NCI-H1105 treated with DMSO at 0.1 percent for 48 hours (cell line): ENCODE measurements around the gene CAMKMT.

Experiments
- DNase-seq: peaks from one replicate; lab custom pipeline; 2025; lab: John Stamatoyannopoulos, UW

The CAMKMT gene

DNA sequence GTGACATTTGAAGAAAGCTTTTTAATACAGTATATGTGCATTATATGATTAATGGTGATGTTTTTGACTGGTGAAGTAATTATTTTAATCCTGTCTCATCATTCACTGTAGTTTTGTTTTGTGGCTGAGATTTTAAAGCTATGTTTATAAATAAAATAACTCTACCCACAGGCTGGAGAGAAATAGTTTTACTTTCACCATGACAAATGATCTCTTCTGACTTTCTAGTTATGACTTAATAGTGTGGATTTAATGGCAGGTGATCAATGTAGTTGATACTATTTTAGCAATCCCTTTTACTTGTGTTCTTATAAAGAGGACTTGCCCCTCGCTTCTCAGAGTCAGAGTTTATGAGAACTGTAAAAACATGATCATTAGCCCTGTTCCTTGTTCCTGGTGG, 290.2 kb downstream of the CAMKMT start:
- DNase-seq, result no peak

DNA sequence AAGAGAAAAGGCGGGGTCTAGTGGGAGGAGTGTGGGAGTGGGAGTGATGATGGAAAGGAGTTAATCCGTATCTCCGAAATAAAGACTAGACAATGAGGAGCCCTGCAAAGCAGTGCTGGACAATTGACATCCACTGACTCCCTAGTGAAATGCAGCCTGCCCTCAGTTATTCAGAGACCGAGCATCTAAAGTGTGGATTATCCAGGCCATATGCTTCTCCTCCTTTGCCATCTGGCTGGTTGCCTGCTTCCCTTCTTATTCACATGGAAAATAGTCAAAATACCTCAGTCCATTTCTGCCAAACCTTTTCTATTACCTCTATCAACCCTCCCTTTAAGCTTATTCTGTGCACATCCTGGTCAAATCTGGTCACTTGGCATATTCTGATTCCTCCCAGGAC, 291.0 kb downstream of the CAMKMT start:
- DNase-seq, result no peak

DNA sequence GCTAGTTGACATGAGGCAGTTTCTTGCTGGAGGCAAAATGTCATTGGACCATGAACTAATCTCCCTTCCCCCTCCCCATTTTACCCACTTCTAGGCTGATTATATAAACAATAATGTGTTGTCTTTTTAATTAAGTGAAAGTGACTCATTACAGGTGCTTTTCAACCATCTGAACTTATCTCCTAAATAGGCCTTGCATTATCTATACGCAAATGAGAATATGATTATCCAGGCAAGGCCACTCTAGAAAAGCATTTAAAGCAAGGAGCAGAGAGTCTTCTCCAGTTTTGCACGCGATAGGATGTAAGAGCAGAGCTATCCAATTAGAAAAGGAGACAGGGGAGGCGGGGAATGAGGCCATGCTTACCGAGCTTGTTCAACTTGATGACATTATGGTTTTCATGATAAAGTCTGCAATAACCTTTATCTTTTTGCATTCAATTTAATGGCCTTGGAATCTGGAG, 293.7 kb downstream of the CAMKMT start:
- DNase-seq, result peak; percentile 60

DNA sequence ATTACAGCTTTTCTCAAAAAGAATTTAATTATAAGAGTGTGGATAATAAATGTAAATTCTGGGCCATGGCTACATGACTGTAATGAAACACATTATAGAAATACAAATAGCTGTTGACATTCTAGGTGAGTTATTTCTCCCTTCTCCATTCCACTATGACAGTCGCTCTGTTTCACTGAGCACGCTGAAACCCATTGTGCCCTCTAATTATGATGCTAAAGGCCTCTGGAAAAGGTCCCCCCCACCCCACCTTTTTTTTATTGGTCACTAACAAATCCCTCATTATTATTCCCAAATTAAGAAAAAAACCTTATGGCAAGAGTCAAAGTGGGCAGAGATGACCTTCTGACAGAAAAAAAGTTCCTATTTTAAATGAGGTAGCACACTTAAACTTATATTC, 294.7 kb downstream of the CAMKMT start:
- no peak for DNase-seq

DNA sequence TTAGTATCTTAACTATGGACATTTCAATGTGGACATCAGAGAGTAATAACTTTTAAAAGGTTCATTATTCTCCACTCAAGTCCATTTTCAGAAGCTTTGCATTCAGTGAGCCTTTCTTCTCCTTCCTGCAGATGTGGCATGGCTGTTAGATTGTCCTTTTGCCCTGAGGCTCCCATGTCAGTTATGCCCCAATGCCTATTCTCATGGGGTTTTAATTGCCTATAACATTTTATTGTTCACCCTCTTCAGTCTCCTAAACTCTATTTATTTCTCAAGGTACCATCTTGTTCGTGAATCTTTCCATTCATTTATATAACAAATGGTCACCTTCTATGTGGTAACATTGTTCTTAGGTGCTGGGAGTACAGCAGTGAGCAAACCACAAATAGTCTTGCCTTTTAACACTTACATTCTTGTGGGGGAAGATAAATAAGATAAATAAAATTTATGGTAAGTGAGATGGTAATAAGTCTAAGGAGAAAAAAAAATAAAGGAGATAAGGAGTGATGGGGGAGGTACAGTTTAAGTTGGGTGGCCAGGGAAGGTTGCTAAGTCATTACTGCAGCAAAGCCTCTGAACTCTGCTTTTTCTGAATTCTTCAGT, 301.8 kb downstream of the CAMKMT start:
- DNase-seq, result no peak

DNA sequence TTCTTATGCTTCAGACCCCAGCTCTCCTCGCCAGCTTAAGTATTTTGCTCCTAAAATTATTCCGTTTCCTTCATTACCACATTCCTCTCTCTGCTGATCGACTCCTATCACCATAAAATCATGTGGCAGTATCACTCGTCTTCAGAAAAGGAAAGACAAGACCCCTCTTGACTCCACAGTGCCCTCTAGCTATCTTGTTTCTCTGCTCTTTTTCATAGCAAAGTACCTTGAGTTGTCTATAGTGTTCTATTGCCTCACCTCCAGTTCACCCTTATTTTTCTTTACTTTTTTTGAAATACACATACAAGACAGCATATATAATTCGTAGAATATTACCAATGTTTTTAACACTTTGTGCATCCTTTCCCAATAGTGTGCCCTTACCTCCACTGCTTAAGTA, 306.6 kb downstream of the CAMKMT start:
- no peak for DNase-seq

DNA sequence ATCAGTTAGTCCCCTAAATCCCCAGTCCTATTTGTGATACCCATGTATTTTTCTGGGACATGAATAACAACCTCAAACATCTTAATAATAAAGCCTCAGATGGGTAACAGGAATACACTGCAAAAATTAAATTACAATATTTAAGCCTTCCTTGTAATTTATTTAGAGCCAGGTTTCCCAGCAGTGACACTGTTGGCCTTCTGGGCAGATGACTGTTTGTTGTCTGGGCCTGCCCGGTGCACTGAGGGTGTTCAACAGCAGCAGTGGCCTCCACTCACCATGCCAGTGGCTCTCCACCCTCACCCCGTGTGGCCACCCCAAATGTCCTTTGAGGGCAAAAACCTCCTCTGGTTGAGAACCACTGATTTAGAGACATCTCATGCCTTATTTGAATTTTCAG, 309.5 kb downstream of the CAMKMT start:
- DNase-seq, result no peak

DNA sequence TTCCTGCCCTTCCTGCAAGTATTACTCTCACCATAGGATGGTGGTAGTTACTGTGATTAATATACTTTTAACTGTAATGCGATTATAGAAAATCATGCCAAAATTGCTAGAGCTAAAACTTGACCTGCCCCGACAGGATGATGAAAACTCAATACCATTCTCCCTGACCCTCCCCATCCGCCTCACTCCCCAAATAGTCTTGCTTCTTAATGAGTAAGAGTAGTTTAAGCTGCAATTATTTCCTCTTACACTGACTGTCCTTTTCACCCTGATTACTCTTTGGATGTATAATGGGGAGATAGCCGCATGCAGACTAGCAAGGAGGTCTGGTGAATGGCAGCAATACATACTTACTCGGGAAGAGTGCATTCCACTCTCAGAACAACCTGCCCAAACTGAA, 310.2 kb downstream of the CAMKMT start:
- DNase-seq, result no peak

DNA sequence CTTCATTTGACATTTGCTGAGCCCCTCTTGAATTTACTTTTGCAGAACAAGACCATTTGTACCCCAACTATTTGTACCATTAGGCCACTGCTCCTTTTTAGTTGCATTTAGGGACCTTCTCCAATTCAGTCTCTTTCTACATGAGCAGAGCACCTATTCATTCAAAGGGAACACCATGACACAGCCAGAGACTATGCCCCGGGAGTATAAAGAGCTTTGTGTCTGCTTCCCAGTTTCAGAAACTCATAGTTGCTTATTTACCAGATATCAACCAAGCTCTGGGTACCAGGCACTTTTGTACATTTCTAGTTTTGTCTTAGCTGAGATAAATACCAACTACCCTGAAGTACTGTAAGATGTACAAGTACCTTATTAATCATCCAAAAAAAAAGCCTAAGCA, 310.7 kb downstream of the CAMKMT start:
- no peak for DNase-seq

DNA sequence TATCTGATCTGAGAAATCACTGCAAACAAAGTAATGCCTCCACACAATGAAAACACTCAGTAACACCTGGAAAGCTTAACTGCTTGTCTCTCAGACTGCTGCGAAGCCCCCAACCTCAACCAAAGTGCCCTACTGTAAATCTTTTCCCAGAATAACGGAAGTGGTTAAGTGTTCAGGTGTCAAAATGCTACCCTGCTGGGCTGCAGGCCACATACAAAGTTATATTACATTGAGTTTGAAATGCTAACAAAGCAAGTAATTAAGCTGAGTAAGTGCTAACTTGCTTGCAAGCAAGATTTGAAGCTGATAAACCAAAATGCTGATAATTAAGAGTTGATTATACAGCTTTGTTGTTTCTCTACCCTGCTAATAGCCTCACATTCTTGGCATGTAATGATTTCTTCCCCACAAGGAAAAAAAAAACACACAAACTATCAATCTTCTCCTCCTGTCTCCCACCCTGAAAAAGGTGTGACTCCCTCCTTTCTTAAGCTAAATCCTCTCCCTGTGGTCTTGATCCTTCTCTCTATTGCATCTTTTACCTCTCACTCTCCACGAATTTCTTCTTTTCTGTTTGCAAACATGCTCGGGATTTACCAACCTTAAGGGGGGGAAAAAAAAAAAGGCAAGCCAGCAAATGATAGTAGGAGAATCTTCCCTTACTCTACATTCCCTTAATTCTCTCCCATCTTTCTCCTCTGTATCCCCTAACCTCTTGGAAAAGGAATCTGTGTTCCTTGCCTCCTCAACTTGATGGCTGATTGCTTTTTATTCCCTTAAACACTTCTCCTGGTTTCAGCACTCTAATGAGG, 312.9 kb downstream of the CAMKMT start:
- peak; percentile 19 for DNase-seq

DNA sequence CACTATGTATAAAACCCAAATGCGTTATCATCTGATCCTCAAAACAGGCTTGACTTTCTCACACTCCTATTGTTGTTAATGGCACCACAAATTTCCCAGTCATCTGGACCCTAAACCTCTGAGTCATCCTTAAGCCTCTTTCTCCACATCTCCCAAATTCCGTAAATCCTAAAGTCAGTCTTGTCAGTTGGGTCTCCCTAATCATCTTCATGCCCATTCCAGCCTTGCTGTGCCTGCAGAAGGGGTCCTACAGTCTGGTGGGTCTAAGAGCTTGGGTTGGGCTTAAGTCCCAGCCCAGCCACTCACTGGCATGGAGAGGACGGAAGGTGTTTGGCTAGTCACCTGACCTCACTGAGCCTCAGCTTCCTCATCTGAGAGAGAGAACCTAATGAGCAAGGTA, 314.6 kb downstream of the CAMKMT start:
- no peak for DNase-seq

DNA sequence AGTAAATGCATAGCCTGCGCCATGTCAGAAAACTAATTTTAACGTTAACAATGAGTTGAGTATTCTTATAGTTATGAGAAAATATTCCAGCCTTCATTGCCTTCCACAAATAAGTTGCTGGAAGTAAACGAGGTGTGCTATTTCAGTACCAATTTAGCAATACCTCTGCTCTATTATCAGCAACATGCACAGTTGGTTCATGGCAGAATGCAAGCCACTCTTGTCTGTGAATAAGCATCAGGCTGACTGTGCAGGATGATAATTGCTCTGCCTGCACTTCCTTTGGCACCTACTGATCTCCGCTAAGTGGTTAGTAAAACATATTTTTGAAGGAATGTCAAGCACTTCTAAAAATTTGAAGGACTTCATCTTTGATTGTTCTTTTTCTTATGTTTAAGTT, 317.8 kb downstream of the CAMKMT start:
- DNase-seq, result no peak

DNA sequence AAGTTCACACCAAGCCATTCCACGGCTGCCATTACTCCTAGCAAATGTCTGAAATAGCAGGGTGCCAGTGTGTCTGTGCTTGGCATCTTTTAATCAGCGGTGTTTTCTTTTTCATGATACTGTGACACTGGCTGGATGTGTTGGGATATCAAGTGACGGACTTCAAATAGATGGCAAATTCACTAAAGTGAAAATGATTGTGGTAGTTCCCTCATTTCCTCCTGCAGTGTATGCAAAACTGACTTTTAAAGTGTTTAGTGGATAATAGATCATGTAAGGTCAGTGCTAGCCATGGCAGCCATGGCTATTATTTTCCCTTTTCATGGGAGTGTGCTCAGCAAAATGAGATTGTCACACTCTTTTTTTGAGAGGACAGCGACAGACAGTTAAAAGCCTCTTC, 318.2 kb downstream of the CAMKMT start:
- DNase-seq, result no peak

DNA sequence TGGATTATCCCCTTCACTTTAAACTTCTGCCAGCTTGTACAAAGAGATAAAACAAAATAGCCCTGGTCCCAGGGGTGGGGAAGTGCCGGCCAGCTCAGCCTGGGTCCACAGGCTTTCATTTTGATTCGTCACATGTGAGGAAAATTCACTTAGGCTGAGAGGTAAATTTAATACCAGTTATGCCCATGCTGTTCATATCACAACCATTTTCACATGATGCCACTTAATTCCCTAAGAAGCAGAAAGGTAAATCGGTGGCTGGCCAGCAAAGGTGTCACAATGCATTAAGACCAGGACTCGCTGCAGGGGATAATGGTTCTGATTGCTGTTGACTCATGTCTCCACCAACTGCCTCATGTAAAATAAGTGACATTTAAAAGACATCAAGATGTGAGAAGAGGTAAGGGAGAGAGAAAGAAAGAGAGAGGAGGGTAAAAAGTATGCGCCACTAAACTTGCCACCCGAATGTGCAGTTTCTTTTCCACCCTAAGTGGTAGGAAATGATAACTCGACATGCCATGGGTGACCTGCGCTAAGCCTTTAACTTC, 318.8 kb downstream of the CAMKMT start:
- peak; percentile 27 for DNase-seq

DNA sequence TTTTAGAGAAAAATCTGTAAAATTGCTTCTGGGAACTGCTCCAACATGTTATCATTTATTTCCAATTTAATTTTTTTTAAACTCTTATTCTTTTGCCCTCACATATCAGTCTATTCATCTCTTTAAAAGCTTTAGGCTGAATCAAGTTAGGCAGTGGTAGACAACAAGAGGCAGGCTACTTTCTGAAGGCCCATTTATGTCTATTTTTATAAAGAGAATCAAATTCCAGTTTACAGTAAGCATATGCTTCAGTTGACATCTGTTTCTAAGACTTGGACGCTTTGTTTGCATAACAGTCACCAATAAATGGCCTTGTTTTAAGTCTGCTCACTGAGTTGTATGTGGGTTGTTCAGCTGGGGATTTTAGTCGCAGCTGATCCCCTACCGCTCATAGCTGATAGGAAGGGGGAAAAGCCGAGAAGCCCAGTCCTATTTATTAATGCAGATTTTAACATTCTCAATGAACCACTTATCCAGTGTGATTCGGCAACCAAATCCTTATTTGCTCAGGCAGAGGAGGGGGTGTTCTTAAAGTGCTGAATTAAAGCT, 319.3 kb downstream of the CAMKMT start:
- peak; percentile 61 for DNase-seq

DNA sequence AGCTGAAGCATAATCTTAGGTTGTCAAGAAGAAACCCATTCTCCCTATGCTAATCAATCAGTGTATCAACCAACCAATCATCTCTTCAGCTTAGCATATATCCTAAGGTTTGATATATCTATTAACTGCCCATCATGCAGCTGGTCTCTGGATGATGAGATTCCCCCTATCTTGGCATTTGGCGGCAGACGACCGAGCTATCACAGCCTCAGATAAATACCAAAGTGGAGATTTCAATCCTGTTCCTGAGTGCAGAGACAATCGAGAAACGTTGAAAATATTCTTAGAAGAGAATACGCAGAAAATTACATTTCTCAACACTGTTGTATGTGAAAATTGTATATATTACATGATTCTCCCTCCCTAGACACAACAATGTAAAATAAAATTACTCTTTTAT, 320.7 kb downstream of the CAMKMT start:
- no peak for DNase-seq

DNA sequence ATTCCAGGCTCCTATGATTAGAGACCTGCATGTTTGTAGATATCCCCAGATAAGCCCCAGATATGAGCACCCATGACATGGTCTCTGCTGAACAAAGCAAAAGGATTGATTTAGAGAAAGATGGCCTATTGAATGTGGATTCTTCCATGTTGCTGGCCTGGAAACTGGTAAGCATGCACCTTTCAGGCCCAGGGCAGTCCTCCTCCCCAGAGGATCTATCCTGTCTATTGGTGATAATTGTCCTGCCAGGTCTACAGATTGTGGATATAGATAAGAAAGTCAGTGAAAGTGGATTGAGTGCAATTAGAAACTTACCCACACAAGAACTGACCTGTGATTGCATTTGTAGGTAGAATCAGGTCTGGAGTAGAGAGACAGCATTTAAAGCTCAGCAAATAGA, 322.8 kb downstream of the CAMKMT start:
- DNase-seq, result no peak

DNA sequence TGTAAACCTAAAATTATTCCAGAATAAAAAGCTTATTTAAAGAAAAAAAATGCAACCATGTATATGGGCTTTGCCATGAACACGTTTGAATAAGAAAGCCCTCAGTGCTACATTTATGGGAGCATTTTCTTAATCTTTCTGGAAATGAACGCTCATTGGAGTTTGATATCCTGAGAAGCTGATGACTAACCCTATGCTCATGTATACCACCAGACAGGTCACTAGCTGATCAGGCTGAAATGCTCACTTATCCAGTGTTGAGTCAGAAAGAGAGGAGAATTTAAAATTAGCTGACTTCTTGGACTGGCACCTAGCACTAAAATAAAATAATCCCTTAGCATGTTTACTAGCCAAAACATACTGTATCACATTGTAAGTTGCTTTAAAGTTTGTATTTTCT, 324.8 kb downstream of the CAMKMT start:
- no peak for DNase-seq

DNA sequence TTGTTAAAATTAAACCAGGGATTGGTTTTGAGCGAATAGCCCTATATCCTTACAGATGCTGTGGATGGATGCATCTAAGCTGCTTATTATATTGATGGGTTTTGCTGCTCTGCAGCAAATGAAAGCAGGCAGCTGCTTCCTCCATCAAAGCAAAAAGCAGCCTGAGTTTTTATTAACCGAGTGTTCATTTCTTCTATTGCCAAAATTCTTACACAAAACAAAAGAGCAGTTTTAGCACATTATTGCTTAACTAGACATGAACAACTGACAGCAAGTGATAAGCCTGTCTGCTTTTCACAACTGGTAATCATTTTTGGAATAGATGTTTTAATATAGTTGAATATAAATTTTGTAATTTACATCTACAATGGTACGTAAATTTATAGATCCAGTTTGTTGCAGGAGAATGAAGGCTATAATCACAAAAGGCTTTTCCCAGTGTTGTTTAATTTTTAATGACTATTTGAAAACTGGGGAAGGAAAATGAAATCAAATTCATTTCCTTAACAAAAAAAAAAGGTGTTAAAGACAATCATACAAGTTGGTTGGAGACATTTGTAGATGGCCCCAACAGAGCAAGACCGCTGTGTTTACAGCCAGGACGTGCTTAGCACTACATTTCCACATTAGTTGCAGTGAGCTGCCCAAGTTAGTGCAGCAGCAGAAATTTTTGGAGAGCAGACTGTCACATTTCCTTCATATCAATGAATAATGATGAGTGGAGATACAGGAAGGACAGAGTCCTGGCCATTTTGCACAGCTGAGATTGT, 326.1 kb downstream of the CAMKMT start:
- DNase-seq, result no peak

DNA sequence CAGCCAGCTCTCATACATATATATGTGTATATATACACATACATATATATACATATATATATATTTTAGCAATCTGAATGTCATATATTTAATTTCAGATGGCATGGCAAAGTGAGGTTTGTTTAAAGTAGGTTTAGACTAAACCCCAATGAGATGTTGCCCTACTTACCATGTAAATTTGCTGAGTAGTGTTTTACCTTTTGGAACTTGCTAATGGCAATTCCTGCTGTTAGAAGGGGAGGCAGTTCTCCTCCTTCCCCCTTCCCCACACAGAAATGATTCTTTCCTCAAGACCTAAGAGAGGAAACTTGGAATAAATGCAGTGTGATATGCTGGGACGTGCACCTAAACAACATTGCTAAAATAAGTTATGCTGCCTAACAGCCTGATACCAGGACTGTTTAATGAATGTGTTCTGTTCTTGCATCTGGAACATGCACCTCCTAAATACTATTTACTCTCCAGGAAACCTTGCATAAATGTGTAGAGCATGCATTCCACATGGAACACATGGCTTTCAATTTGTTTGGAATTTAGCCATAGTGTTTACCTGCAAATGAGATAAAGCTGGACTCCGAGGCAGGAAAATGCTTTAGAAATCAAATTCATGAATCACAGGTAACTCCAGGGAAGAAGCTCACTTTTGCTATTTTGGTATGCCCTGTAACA, 326.8 kb downstream of the CAMKMT start:
- DNase-seq, result no peak

DNA sequence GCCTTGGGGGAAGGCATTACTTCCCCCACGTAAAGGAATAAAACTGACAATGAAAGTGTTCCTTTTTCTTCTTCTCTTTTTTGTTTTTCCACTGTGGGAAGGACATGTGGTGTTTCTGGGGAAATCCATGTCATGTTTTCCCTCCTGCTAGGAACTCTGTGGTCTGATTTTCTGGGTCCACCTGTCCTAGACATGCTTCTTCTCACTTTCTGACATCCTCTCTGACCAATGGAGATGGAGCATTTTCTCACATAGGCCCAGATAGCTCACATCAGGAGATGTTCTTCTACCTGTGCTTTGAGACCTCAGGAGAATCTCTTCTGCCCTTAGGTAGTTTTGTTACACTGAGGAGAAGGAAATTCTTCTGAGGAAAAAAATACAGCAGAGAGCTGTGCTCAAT, 327.8 kb downstream of the CAMKMT start:
- no peak for DNase-seq
